A673 (cell line): ENCODE results near the gene ZNF778. TPM values are rescaled to one million over a fixed set of nuclear protein-coding genes. Genes with fewer than 3 reads are reported as not detected.
"Not testable (repeated sequence)": the region's sequence is repeated elsewhere in the genome, so short reads cannot be mapped to it uniquely, and the experiment has no call there.

Source experiments
- BruUV-seq: library from RNA; stranded (reverse); fragments of 400-500 nt; replicated peaks from 2 replicates; lab custom pipeline; 2021; lab: Mats Ljungman, UMichigan
- CTCF ChIA-PET: fragments of 300-600 bp; sonication (Branson Sonifier 250); formaldehyde crosslinking; loops from one replicate; lab custom pipeline; 2022; ENCODE audit warnings: antibody characterized with exemption; lab: Charles Lee
- POLR2A ChIA-PET: fragments of 300-600 bp; sonication (Branson Sonifier 250); formaldehyde crosslinking; loops from one replicate; lab custom pipeline; 2022; ENCODE audit warnings: antibody characterized with exemption; ENCODE audit not compliant: low non-redundant PET; lab: Charles Lee
- DNase-seq: peaks from one replicate; pipeline ENCODE4 v3.0.0-alpha.2; 2015; ENCODE audit warnings: low spot score
- H3K27ac ChIP-seq: fragments of 200-600 bp; sonication (generic); 2 replicates; pipeline ENCODE4 v1.5.1; 2016; ENCODE audit warnings: mixed run types, low read depth, mild to moderate bottlenecking, mixed read lengths, antibody characterized with exemption, low read length; ENCODE audit not compliant: poor library complexity, severe bottlenecking
- H3K27me3 ChIP-seq: fragments of 200-600 bp; sonication (generic); replicated peaks from 2 replicates; pipeline ENCODE4 v1.6.1; 2017; ENCODE audit warnings: mixed run types, low read depth, mild to moderate bottlenecking, mixed read lengths, antibody characterized with exemption, low read length; ENCODE audit not compliant: insufficient read depth, poor library complexity
- H3K36me3 ChIP-seq: fragments of 200-600 bp; sonication (generic); 2 replicates; pipeline ENCODE4 v1.6.1; 2016; ENCODE audit warnings: mixed run types, mild to moderate bottlenecking, mixed read lengths, antibody characterized with exemption, low read length; ENCODE audit not compliant: insufficient read depth, poor library complexity, severe bottlenecking
- H3K4me1 ChIP-seq: fragments of 200-600 bp; sonication (generic); 2 replicates; pipeline ENCODE4 v1.6.1; 2017; ENCODE audit warnings: mixed run types, mild to moderate bottlenecking, mixed read lengths, antibody characterized with exemption, low read length; ENCODE audit not compliant: insufficient read depth, poor library complexity, severe bottlenecking
- H3K4me3 ChIP-seq: fragments of 200-600 bp; sonication (generic); 2 replicates; pipeline ENCODE4 v1.5.1; 2016; ENCODE audit warnings: low read depth, mixed run types, mild to moderate bottlenecking, mixed read lengths, low read length; ENCODE audit not compliant: poor library complexity, severe bottlenecking
- H3K9me3 ChIP-seq: fragments of 200-600 bp; sonication (generic); 2 replicates; pipeline ENCODE4 v1.6.1; 2016; ENCODE audit warnings: mixed run types, low read depth, mild to moderate bottlenecking, mixed read lengths, antibody characterized with exemption, low read length; ENCODE audit not compliant: poor library complexity, severe bottlenecking
- EZH2 ChIP-seq: fragments of 200-600 bp; sonication (generic); IDR thresholded peaks from 2 replicates; pipeline ENCODE4 v1.6.1; 2017; ENCODE audit warnings: borderline replicate concordance, low read depth, mild to moderate bottlenecking, mixed read lengths, antibody characterized with exemption, low read length; ENCODE audit not compliant: poor library complexity, severe bottlenecking
- intact Hi-C: fragments of 100-400 bp; cut with micrococcal nuclease; formaldehyde crosslinking; loops from one replicate; pipeline ENCODE4 v1.10.0; 2022; ENCODE audit not compliant: unreplicated experiment
- total RNA-seq: library from RNA; stranded (reverse); gene quantifications from 2 replicates; pipeline ENCODE4 v1.2.3, GENCODE V29; 2021
- TF ChIP-seq, protein P1 (sequence below): fragments of 300-800, 200-600 bp; sonication (generic); conservative IDR thresholded peaks from 2 replicates; pipeline ENCODE4 v1.5.1; 2017; ENCODE audit warnings: low read depth, mild to moderate bottlenecking, antibody characterized with exemption, low read length, moderate library complexity, mixed read lengths

The ZNF778 gene
- total RNA-seq, 1 experiment from 2014 or later = 14.0 TPM

DNA sequence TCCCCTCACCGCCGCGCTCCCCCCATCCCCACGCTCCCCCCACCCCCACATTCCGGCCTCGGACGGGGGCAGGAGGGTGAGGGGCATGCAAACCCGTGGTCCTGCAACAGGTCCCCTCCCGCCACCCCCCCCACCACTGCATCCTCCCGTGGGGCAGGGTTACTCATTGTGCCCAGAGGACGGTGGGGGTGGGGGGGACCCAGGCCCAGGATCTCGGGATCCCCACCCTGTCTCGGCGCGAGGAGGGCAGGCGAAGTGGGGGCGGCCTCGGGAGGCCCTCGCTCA, 25.7 kb upstream of the ZNF778 start:
- CTCF ChIA-PET = no interaction called here
- peak overlapping the region; percentile 49 for H3K4me3 ChIP-seq
- no peaks in the 10 kb centered on the region for H3K27me3 ChIP-seq
- POLR2A ChIA-PET = no interaction called here
- no peaks in the 10 kb centered on the region for H3K9me3 ChIP-seq
- no peaks in the 10 kb centered on the region for H3K36me3 ChIP-seq
- DNase-seq = no peak
- intact Hi-C loops = loop anchor here (5.0 kb wide), 1 partner anchor 295 kb away; no protein-coding TSS in a partner anchor
- BruUV-seq = no TSS peak
- H3K27ac ChIP-seq = no peak overlapping the region
- TF ChIP-seq EZH2 = no peak
- TF ChIP-seq, protein P1, sequence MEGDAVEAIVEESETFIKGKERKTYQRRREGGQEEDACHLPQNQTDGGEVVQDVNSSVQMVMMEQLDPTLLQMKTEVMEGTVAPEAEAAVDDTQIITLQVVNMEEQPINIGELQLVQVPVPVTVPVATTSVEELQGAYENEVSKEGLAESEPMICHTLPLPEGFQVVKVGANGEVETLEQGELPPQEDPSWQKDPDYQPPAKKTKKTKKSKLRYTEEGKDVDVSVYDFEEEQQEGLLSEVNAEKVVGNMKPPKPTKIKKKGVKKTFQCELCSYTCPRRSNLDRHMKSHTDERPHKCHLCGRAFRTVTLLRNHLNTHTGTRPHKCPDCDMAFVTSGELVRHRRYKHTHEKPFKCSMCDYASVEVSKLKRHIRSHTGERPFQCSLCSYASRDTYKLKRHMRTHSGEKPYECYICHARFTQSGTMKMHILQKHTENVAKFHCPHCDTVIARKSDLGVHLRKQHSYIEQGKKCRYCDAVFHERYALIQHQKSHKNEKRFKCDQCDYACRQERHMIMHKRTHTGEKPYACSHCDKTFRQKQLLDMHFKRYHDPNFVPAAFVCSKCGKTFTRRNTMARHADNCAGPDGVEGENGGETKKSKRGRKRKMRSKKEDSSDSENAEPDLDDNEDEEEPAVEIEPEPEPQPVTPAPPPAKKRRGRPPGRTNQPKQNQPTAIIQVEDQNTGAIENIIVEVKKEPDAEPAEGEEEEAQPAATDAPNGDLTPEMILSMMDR = no peak
- H3K4me1 ChIP-seq = peaks cover 7% of the 10 kb centered on the region

DNA sequence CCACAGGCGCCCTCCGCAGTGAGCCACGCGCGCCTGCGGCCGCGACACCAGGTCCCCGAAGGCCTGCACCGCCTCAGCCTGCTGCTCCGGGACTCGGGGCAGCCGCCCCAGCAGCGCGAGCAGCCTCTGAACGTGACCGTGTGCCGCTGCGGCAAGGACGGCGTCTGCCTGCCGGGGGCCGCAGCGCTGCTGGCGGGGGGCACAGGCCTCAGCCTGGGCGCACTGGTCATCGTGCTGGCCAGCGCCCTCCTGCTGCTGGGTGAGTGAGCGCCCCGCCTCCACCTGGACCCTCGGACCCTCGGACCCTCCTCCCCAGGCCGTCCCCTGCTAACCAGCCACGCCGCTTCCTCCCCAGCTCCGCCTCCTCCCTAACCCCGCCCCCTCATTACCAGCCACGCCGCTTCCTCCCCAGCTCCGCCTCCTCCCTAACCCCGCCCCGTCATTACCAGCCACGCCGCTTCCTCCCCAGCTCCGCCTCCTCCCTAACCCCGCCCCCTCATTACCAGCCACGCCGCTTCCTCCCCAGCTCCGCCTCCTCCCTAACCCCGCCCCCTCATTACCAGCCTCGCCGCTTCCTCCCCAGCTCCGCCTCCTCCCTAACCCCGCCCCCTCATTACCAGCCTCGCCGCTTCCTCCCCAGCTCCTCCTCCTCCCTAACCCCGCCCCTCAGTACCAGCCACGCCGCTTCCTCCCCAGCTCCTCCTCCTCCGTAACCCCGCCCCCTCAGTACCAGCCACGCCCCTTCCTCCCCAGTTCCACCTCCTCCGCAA, 25.1 kb upstream of the ZNF778 start:
- H3K4me3 ChIP-seq = peak overlapping the region; percentile 49
- BruUV-seq, H3K27ac ChIP-seq, H3K4me1 ChIP-seq, H3K36me3 ChIP-seq, H3K27me3 ChIP-seq, H3K9me3 ChIP-seq, POLR2A ChIA-PET: not testable (repeated sequence)
- DNase-seq = peak; percentile 93
- intact Hi-C loops = loop anchor here (5.0 kb wide), 1 partner anchor 295 kb away; no protein-coding TSS in a partner anchor
- CTCF ChIA-PET = interaction anchor here (0.6 to 1.1 kb wide), 4 partner anchors 24 to 406 kb away, joined by 3 to 6 read pairs (median 3); no protein-coding TSS in a partner anchor

DNA sequence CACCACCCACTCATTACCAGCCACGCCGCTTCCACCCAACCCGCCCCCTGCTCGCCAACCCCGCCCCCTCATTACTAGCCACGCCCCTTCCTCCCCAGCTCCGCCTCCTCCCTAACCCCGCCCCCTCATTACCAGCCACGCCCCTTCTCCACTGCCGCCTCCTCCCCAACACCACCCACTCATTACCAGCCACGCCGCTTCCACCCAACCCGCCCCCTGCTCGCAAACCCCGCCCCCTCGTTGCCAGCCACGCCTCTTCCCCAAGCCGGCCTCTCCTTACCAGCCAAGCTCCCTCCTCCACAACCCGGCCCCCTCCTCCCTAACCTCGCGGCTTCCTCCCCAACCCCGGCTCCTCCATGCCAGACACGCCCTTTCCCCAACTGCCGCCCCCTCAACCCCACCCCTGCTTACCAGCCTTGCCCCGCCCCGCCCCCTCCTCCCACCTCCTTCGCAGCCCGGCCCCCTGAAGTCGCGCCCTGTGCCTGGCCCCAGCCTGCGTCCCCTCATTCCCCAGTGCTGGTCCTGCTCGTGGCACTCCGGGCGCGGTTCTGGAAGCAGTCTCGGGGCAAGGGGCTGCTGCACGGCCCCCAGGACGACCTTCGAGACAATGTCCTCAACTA, 24.4 kb upstream of the ZNF778 start:
- no peak overlapping the region for H3K4me3 ChIP-seq
- intact Hi-C loops = loop anchor here (5.0 kb wide), 1 partner anchor 294 kb away; no protein-coding TSS in a partner anchor

More for the DNA sequence above, 24.4 kb upstream of the ZNF778 start:
- no peaks in the 10 kb centered on the region for H3K36me3 ChIP-seq
- no peaks in the 10 kb centered on the region for H3K27me3 ChIP-seq
- POLR2A ChIA-PET = no interaction called here
- no TSS peak for BruUV-seq
- H3K4me1 ChIP-seq = peaks cover 7% of the 10 kb centered on the region
- no peaks in the 10 kb centered on the region for H3K9me3 ChIP-seq
- CTCF ChIA-PET = interaction anchor here (0.6 to 1.1 kb wide), 3 partner anchors 24 to 382 kb away, joined by 3 to 6 read pairs (median 3); no protein-coding TSS in a partner anchor
- TF ChIP-seq, protein P1 = no peak
- no peak overlapping the region for H3K27ac ChIP-seq
- DNase-seq = peak; percentile 90
